ENCODE results near the gene TPK1. TPM values are rescaled to one million over a fixed set of nuclear protein-coding genes. Genes with fewer than 3 reads are reported as not detected.
"Not testable (repeated sequence)": the region's sequence is repeated elsewhere in the genome, so short reads cannot be mapped to it uniquely, and the experiment has no call there.

The TPK1 gene
- polyA plus RNA-seq, 6 donors from 2014 or later, result 29.0 to 43.8 (median 38.3) TPM

DNA sequence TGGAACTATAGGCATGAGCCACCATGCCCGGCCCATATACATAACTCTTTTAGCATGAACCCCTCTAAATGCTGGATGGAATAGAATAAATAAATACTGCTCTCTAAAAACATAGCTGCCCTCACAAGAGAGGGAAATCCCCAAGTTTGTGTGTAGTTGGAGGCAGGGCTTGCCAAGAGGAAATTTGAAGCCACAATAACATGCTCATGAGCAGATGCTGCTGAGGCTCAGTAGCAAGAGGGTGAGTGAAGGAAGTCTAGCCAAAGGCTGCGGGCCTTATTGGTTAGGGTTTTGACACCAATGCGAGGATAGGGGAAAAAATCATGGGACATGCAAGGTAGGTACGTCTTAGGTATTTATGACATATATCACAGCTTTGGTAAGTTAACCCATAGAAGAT is 17.3 kb downstream of the TPK1 start:
- Mint-ChIP-seq H3K27ac (peak overlapping the region; percentile 90 to 95 (median 93)), H3K36me3 (no peaks in the 10 kb centered on the region), H3K9me3 (peaks cover 0 to 4% (median 0%) of the 10 kb centered on the region in 7 donors), H3K4me3 (peak overlapping the region; percentile 0 to 90 (median 63)), H3K27me3 (no peaks in the 10 kb centered on the region), H3K4me1 (peaks cover 25 to 72% (median 56%) of the 10 kb centered on the region in 3 donors)
- DNase-seq (peak; percentile 66), ATAC-seq (ENCODE audit: low read depth in 2 of 2) (peak; percentile 99 to 100)

DNA sequence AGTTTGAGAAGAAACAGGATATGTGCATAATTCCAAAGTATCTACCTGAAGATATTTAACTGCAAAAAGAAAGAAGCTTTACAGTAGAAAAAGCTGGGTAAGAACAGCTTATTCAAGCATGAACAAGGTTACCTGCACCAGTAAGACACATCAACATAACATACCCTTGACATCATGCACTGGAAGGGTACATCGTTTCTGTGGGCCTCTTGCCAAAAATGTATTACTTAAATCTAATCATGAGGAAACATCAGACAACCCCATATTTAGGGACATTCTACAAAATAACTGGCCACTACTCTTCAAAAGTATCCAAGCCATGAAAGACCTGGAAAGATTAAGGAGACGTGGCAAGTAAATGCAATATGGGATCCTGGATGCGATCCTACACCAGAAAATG is 18.9 kb downstream of the TPK1 start:
- H3K27ac Mint-ChIP-seq, result peak overlapping the region in 3 of 6 donors; percentile 44 to 94 (median 91)
- H3K36me3 Mint-ChIP-seq, result no peaks in the 10 kb centered on the region
- peaks cover 29 to 72% (median 67%) of the 10 kb centered on the region in 3 donors for H3K4me1 Mint-ChIP-seq
- ATAC-seq (ENCODE audit: low read depth in 2 of 2) (no peak), DNase-seq (no peak)
- H3K9me3 Mint-ChIP-seq, result peaks cover 0 to 4% (median 0%) of the 10 kb centered on the region in 7 donors
- no peaks in the 10 kb centered on the region for H3K27me3 Mint-ChIP-seq
- peak overlapping the region in 1 of 8 donors; percentile 62 for H3K4me3 Mint-ChIP-seq

- DNase-seq, result no peak
- Mint-ChIP-seq H3K27me3 (no peaks in the 10 kb centered on the region), H3K4me1 (peaks cover 29 to 60% (median 59%) of the 10 kb centered on the region in 3 donors), H3K4me3 (peak overlapping the region in 1 of 8 donors; percentile 17), H3K27ac (peak overlapping the region in 4 of 6 donors; percentile 7 to 84 (median 16)), H3K9me3 (peaks cover 0 to 4% (median 0%) of the 10 kb centered on the region in 7 donors), H3K36me3 (no peaks in the 10 kb centered on the region)
- ATAC-seq (ENCODE audit: low read depth in 2 of 2), result no peak
Measured at GRCh38 chr7:144814299-144814698, 21.6 kb downstream of the TPK1 start.

DNA sequence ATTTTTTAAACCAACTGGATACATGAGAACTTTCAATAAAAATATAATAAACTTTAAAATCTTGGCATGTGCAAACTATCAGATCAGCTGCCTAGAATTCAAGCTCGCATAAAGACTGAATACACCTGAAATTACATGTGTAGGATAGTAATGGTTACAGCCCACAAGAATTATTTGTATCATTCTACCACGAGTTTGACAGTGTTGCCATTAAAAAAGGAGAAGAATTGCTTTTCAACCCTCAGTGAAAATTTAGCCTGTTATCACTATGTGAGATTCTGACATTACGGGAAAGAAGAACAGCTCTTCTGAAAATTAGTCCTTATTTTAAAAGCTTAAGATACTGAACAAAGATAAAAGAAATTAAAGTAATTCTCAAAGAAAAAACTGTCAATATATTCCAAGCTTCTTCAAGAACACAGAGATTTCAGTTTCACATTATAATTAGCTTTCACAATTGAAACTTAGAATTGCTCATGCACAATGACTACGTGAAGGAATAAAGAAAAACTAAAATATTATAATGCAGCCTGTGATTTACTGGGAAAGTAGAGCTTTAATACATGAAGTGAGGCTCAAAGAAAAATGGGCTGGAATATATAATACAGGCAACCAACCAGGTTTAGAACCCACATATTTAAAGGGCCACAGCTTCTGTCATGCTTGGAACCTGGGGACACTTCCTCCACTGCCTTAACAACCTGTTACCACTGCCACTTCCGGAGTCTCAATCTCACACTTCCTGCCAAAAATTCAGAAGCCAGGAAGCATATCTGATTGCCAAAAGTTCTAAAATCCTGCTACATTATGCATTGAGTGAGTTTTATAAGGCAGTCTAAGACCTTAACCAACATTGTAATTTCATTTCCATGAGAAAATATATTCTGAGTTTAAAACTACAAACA is 23.2 kb downstream of the TPK1 start:
- Mint-ChIP-seq H3K27me3 (no peaks in the 10 kb centered on the region), H3K27ac (peak overlapping the region; percentile 84 to 96 (median 88)), H3K4me1 (peaks cover 21 to 57% (median 52%) of the 10 kb centered on the region in 3 donors), H3K9me3 (peaks cover 0 to 2% (median 0%) of the 10 kb centered on the region in 7 donors), H3K4me3 (peak overlapping the region; percentile 62 to 85 (median 73)), H3K36me3 (no peaks in the 10 kb centered on the region)
- ATAC-seq (ENCODE audit: low read depth in 2 of 2), result peak; percentile 96 to 97
- DNase-seq, result peak; percentile 58

DNA sequence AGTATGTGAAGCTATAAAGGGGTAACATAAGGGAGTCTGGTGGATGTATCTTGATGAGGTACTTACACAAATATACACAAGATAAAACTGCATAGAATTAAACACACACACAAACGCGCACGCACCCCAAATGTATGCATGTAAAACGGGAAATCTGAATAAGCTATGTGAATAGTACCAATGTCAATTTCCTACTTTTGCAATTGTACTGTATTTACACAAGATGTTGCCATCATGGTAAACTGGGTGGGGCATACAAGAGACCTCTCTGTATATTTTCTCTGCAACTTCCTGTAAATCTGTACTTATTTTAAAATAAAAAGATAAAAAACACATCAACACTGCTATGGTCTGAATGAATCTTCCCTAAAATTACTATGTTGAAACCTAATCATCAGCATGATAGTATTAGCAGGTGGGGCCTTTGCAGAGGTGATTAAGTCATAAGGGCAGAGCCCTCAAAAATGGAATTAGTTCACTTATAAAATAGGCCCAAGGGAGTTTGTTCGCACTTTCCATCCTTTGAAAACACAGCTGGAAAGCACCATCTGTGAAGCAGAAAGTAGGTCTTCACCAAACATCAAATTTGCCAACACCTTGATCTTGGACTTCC is 30.1 kb downstream of the TPK1 start:
- Mint-ChIP-seq H3K27ac (peak overlapping the region in 1 of 6 donors; percentile 44), H3K4me3 (no peak overlapping the region), H3K9me3 (peaks cover 0 to 25% (median 11%) of the 10 kb centered on the region in 7 donors), H3K27me3 (no peaks in the 10 kb centered on the region), H3K4me1 (peaks cover 24 to 47% (median 43%) of the 10 kb centered on the region in 3 donors), H3K36me3 (peaks cover 7 to 12% of the 10 kb centered on the region in 2 donors)
- ATAC-seq (ENCODE audit: low read depth in 2 of 2) (no peak), DNase-seq (no peak)

- H3K4me3 Mint-ChIP-seq, result peak overlapping the region; percentile 42 to 85 (median 76)
- peaks cover 5 to 51% (median 23%) of the 10 kb centered on the region in 7 donors for H3K9me3 Mint-ChIP-seq
- peaks cover 18 to 42% of the 10 kb centered on the region in 2 donors for H3K36me3 Mint-ChIP-seq
- ATAC-seq (ENCODE audit: low read depth in 2 of 2), result peak; percentile 70 to 76
- H3K27me3 Mint-ChIP-seq, result not testable (repeated sequence)
- peak; percentile 45 for DNase-seq
- H3K4me1 Mint-ChIP-seq, result peaks cover 43 to 66% (median 65%) of the 10 kb centered on the region in 3 donors
- H3K27ac Mint-ChIP-seq, result peak overlapping the region; percentile 36 to 98 (median 85)
Measured at GRCh38 chr7:144800678-144801436, 35.0 kb downstream of the TPK1 start.

DNA sequence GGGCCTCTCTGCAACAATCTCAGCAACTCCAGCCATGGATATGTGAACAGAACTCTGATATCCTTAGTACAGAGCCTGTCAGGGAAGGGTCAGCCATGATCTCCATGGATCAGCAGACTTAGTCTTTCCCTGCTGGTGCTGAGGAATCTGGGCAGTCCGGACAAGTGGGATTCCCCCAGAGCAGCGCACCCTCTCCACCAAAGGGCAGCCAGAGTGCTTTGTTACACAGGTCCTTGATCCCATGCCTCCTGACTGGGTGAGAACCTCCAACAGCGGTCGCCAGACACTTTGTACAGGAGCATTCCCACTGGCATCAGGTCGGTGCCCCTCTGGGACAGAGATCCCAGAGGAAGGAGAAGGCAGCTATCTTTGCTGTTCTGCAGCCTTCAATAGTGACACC is 38.9 kb downstream of the TPK1 start:
- Mint-ChIP-seq H3K27me3 (no peaks in the 10 kb centered on the region), H3K4me3 (peak overlapping the region in 2 of 8 donors; percentile 17 to 30), H3K9me3 (peaks cover 5 to 39% (median 19%) of the 10 kb centered on the region in 7 donors), H3K27ac (no peak overlapping the region), H3K4me1 (peaks cover 36 to 58% (median 56%) of the 10 kb centered on the region in 3 donors), H3K36me3 (peaks cover 7 to 45% of the 10 kb centered on the region in 2 donors)
- ATAC-seq (ENCODE audit: low read depth in 2 of 2) (no peak), DNase-seq (no peak)

DNA sequence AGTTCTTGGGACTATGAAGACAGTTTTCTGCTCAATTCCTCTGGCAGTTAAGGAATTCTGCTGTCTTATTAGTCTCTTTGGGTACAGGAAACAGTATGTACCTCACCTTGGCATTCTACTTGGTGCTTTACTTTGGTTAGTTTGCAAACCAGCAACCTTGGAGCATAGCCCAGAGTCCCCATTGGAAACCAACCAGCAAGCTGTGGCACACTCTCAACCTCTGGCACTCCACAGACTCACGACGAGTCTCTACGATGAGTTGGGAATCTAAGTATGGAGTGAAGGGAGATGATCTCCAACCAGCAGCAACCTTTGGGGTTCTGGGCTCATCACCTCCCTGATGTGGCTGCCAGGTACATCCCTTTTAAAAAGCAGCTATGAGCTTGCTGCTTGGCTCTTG is 43.8 kb downstream of the TPK1 start:
- no peak for DNase-seq
- H3K4me1 Mint-ChIP-seq, result peaks cover 12 to 24% (median 21%) of the 10 kb centered on the region in 3 donors
- H3K9me3 Mint-ChIP-seq, result peaks cover 0 to under 1% (median 0%) of the 10 kb centered on the region in 7 donors
- H3K27ac Mint-ChIP-seq, result no peak overlapping the region
- H3K36me3 Mint-ChIP-seq, result peaks cover 0 to 14% of the 10 kb centered on the region in 2 donors
- H3K4me3 Mint-ChIP-seq, result no peak overlapping the region
- H3K27me3 Mint-ChIP-seq, result no peaks in the 10 kb centered on the region
- no peak for ATAC-seq (ENCODE audit: low read depth in 2 of 2)

GRCh38 chr7:144791488-144791887 is 44.4 kb downstream of the TPK1 start:
- no peaks in the 10 kb centered on the region for H3K9me3 Mint-ChIP-seq
- H3K27me3 Mint-ChIP-seq, result no peaks in the 10 kb centered on the region
- DNase-seq (no peak), ATAC-seq (ENCODE audit: low read depth in 2 of 2) (no peak)
- peaks cover 15 to 23% (median 21%) of the 10 kb centered on the region in 3 donors for H3K4me1 Mint-ChIP-seq
- H3K4me3 Mint-ChIP-seq, result no peak overlapping the region
- H3K27ac Mint-ChIP-seq, result peak overlapping the region in 1 of 6 donors; percentile 4
- H3K36me3 Mint-ChIP-seq, result peaks cover 0 to 8% of the 10 kb centered on the region in 2 donors

GRCh38 chr7:144787127-144787526 is 48.7 kb downstream of the TPK1 start:
- no peaks in the 10 kb centered on the region for H3K9me3 Mint-ChIP-seq
- no peak overlapping the region for H3K4me3 Mint-ChIP-seq
- H3K27ac Mint-ChIP-seq, result peak overlapping the region in 1 of 6 donors; percentile 29
- no peaks in the 10 kb centered on the region for H3K27me3 Mint-ChIP-seq
- DNase-seq, result no peak
- H3K36me3 Mint-ChIP-seq, result no peaks in the 10 kb centered on the region
- H3K4me1 Mint-ChIP-seq, result peaks cover 14 to 20% (median 20%) of the 10 kb centered on the region in 3 donors
- ATAC-seq (ENCODE audit: low read depth in 2 of 2), result no peak

DNA sequence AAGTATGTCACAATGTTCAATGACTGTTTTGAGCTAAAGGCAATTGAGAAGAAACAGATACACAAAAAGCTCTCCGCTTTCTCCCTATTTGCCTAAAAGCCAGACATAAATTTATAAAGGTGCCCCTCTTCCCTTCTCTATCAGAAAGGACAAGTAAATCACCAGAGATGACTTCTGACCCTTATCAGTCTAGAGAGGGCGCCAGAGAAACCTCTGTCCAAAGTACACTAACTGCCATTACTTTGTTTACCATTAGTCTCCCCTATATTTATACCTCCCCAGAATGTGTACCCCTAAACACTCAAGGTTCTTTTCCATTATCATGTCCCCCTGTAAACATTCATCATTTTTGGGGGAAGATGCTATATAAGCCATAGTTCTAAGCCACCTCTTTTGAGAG is 49.3 kb downstream of the TPK1 start:
- Mint-ChIP-seq H3K27ac (peak overlapping the region in 4 of 6 donors; percentile 7 to 91 (median 30)), H3K36me3 (no peaks in the 10 kb centered on the region), H3K4me3 (no peak overlapping the region), H3K27me3 (no peaks in the 10 kb centered on the region), H3K4me1 (peaks cover 14 to 20% (median 20%) of the 10 kb centered on the region in 3 donors), H3K9me3 (no peaks in the 10 kb centered on the region)
- DNase-seq (no peak), ATAC-seq (ENCODE audit: low read depth in 2 of 2) (peak; percentile 43 to 56)

DNA sequence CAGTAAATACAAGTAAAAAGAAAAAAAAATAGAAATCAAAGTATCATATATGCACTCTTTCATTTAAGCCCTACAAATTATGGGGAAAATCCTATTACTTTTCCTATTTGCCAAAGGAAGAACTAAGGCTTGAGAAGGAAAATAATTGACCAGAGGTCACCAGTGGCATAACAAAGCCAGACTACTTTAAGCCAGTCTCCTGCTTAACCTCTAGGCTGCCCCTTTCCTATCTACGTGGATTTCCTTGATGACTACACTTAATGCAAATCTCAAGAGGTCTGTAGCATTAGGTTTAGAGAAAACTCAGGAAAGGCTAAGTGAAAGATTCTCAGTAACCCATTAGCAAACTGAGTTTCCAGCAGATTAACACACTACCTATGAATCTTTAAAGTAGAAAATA is 49.8 kb downstream of the TPK1 start:
- ATAC-seq (ENCODE audit: low read depth in 2 of 2), result no peak

DNA sequence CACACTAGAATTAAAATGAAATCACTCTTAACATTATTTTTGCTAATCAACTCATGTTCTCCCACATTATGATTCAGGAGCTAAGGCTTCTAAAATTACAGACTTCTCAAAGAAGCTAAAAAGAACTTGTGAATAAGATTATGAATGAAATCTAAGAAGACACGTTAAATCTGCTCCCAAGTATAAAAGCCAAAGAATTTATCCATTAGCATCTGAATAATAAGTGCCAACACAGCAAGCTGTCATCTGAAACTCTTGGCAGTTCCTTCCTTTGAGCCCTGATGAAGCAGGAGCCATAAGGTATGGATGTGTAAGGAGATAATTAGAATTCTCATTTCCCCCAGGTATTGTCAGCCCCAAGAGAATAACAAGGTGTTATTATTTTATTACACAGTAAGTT is 50.3 kb downstream of the TPK1 start:
- no peak for DNase-seq
- Mint-ChIP-seq H3K4me1 (peaks cover 9 to 17% (median 15%) of the 10 kb centered on the region in 3 donors), H3K36me3 (no peaks in the 10 kb centered on the region), H3K9me3 (no peaks in the 10 kb centered on the region), H3K27me3 (no peaks in the 10 kb centered on the region), H3K4me3 (no peak overlapping the region), H3K27ac (peak overlapping the region in 1 of 6 donors; percentile 21)
- ATAC-seq (ENCODE audit: low read depth in 2 of 2), result no peak

More for the DNA sequence above, 49.8 kb downstream of the TPK1 start:
- peak overlapping the region in 3 of 6 donors; percentile 21 to 30 (median 29) for H3K27ac Mint-ChIP-seq
- H3K4me1 Mint-ChIP-seq, result peaks cover 11 to 20% (median 17%) of the 10 kb centered on the region in 3 donors
- H3K36me3 Mint-ChIP-seq, result no peaks in the 10 kb centered on the region
- H3K4me3 Mint-ChIP-seq, result no peak overlapping the region
- H3K9me3 Mint-ChIP-seq, result no peaks in the 10 kb centered on the region
- DNase-seq, result no peak
- no peaks in the 10 kb centered on the region for H3K27me3 Mint-ChIP-seq
